Small intestine (tissue), 7 donors: Measurements from ENCODE around the gene SF3A2. TPM values are rescaled to one million over a fixed set of nuclear protein-coding genes. Genes with fewer than 3 reads are reported as not detected.

Experiments used
- DNase-seq, 2 donors: peaks; one replicate each; pipeline versions ENCODE4 v3.0.0 to v3.0.0-alpha.2; 2013
- FAIRE-seq: peaks from 2 replicates; lab custom pipeline; 2012; peaks lifted over from hg19 to GRCh38; lab: Jason Lieb, UNC
- H3K27ac ChIP-seq, 3 donors: one replicate each; pipeline ENCODE4 v1.5.1; 2013; ENCODE audit warnings: low read length in 2 of 3, mild to moderate bottlenecking in 2 of 3, control low read depth in 1 of 3, inconsistent platforms in 1 of 3, low read depth in 1 of 3, moderate library complexity in 1 of 3
- H3K27me3 ChIP-seq, 3 donors: one replicate each; pipeline ENCODE4 v1.6.1; 2013; ENCODE audit warnings: low read length in 3 of 3, inconsistent platforms in 1 of 3; ENCODE audit not compliant: control insufficient read depth in 3 of 3, insufficient read depth in 3 of 3
- H3K36me3 ChIP-seq, 3 donors: one replicate each; pipeline ENCODE4 v1.6.1; 2013; ENCODE audit warnings: low read length in 3 of 3, inconsistent platforms in 1 of 3, low read depth in 1 of 3, mild to moderate bottlenecking in 1 of 3, moderate library complexity in 1 of 3; ENCODE audit not compliant: control insufficient read depth in 3 of 3, insufficient read depth in 2 of 3
- H3K4me1 ChIP-seq, 3 donors: one replicate each; pipeline ENCODE4 v1.6.1; 2013; ENCODE audit warnings: low read length in 2 of 3, inconsistent platforms in 1 of 3, low read depth in 1 of 3, mild to moderate bottlenecking in 1 of 3, moderate library complexity in 1 of 3; ENCODE audit not compliant: control insufficient read depth in 3 of 3, insufficient read depth in 2 of 3
- H3K4me3 ChIP-seq, 3 donors: one replicate each; pipeline ENCODE4 v1.5.1; 2013; ENCODE audit warnings: low read length in 3 of 3, control low read depth in 1 of 3, inconsistent platforms in 1 of 3, low read depth in 1 of 3, mild to moderate bottlenecking in 1 of 3, moderate library complexity in 1 of 3
- H3K9me3 ChIP-seq, 2 donors: one replicate each; pipeline ENCODE4 v1.6.1; 2013; ENCODE audit warnings: low read depth in 1 of 2, low read length in 1 of 2; ENCODE audit not compliant: control insufficient read depth in 2 of 2, insufficient read depth in 1 of 2
- WGBS, 3 donors: extraction: QIAGEN DNeasy Blood & Tissue Kit; methylation state at CpG; one replicate each; pipeline ENCODE4 v1.1.7; 2013; 5-methylcytosine and 5-hydroxymethylcytosine counted together
- polyA plus RNA-seq, 4 donors: library from polyadenylated mRNA; stranded (reverse) in 3 of 4; unstranded in 1 of 4; fragments of 200-250 nt in 3 of 4; fragments of 120-200 nt in 1 of 4; gene quantifications; one replicate each; pipeline versions ENCODE4 v1.2.1 to v1.2.3, GENCODE V29; 2013
- donor health status: healthy with polysubstance abuse.
- donor health status: control.
- donor health status: control.
- donor health status: Bipolar disorder and iron deficiency.
- donor health status: healthy.

The SF3A2 gene
- polyA plus RNA-seq, 4 donors: 31.8 to 71.5 (median 40.3) TPM

- Histone ChIP-seq H3K9me3 (no peaks in the 10 kb centered on the region), H3K4me3 (no peak overlapping the region), H3K27me3 (no peaks in the 10 kb centered on the region), H3K4me1 (peaks cover 0 to 7% (median 0%) of the 10 kb centered on the region in 3 donors), H3K27ac (no peak overlapping the region), H3K36me3 (peaks cover 23 to 96% (median 43%) of the 10 kb centered on the region in 3 donors)
- 95 to 96% (median 95%) methylated on average over 31 to 32 of the region's 32 CpGs for WGBS, 3 donors
- DNase-seq: no peak
- no peak for FAIRE-seq
Observed at GRCh38 chr19:2225415-2226050, 11.1 kb upstream of the SF3A2 start.

- no peak overlapping the region for H3K27ac ChIP-seq
- 95 to 96% (median 96%) methylated on average over 40 to 59 of the region's 59 CpGs for WGBS, 3 donors
- no peak overlapping the region for H3K4me3 ChIP-seq
- H3K27me3 ChIP-seq: no peaks in the 10 kb centered on the region
- peaks cover 0 to 9% (median 0%) of the 10 kb centered on the region in 3 donors for H3K4me1 ChIP-seq
- no peaks in the 10 kb centered on the region for H3K9me3 ChIP-seq
- FAIRE-seq: no peak
- peaks cover 22 to 96% (median 43%) of the 10 kb centered on the region in 3 donors for H3K36me3 ChIP-seq
- DNase-seq: no peak
Observed at GRCh38 chr19:2226051-2226839, 10.4 kb upstream of the SF3A2 start.

GRCh38 chr19:2226840-2227360 is 9.7 kb upstream of the SF3A2 start:
- DNase-seq (no peak), FAIRE-seq (no peak)
- Histone ChIP-seq H3K9me3 (no peaks in the 10 kb centered on the region), H3K36me3 (peaks cover 20 to 96% (median 43%) of the 10 kb centered on the region in 3 donors), H3K4me1 (peaks cover 0 to 5% (median 0%) of the 10 kb centered on the region in 3 donors), H3K27ac (no peak overlapping the region), H3K4me3 (no peak overlapping the region), H3K27me3 (no peaks in the 10 kb centered on the region)
- 96 to 97% (median 97%) methylated on average over 51 to 53 of the region's 53 CpGs for WGBS, 3 donors

GRCh38 chr19:2227415-2228156 is 9.0 kb upstream of the SF3A2 start:
- FAIRE-seq (no peak), DNase-seq (no peak)
- peaks cover 25 to 96% (median 40%) of the 10 kb centered on the region in 3 donors for H3K36me3 ChIP-seq
- H3K27ac ChIP-seq: no peak overlapping the region
- no peaks in the 10 kb centered on the region for H3K27me3 ChIP-seq
- no peaks in the 10 kb centered on the region for H3K9me3 ChIP-seq
- peaks cover 0 to 5% (median 0%) of the 10 kb centered on the region in 3 donors for H3K4me1 ChIP-seq
- H3K4me3 ChIP-seq: no peak overlapping the region
- 89 to 92% (median 92%) methylated on average over 53 to 67 of the region's 67 CpGs for WGBS, 3 donors

- H3K4me1 ChIP-seq: peaks cover 0 to 9% (median 0%) of the 10 kb centered on the region in 3 donors
- H3K27ac ChIP-seq: no peak overlapping the region
- 94 to 96% (median 94%) methylated on average over 45 to 48 of the region's 48 CpGs for WGBS, 3 donors
- H3K27me3 ChIP-seq: no peaks in the 10 kb centered on the region
- no peak for FAIRE-seq
- peaks cover 25 to 97% (median 41%) of the 10 kb centered on the region in 3 donors for H3K36me3 ChIP-seq
- no peak overlapping the region for H3K4me3 ChIP-seq
- DNase-seq: no peak
- no peaks in the 10 kb centered on the region for H3K9me3 ChIP-seq
Observed at GRCh38 chr19:2228157-2229030, 8.2 kb upstream of the SF3A2 start.

GRCh38 chr19:2229103-2230032 is 7.3 kb upstream of the SF3A2 start:
- WGBS, 3 donors: 88 to 91% (median 89%) methylated on average over 43 to 45 of the region's 45 CpGs
- peaks cover 20 to 97% (median 39%) of the 10 kb centered on the region in 3 donors for H3K36me3 ChIP-seq

GRCh38 chr19:2230033-2230531 is 6.5 kb upstream of the SF3A2 start:
- no peak for FAIRE-seq
- Histone ChIP-seq H3K4me3 (no peak overlapping the region), H3K9me3 (no peaks in the 10 kb centered on the region), H3K27ac (no peak overlapping the region), H3K27me3 (no peaks in the 10 kb centered on the region), H3K36me3 (peaks cover 15 to 97% (median 39%) of the 10 kb centered on the region in 3 donors), H3K4me1 (peaks cover 0 to 26% (median 0%) of the 10 kb centered on the region in 3 donors)
- no peak for DNase-seq
- 91 to 94% (median 93%) methylated on average over 39 to 43 of the region's 43 CpGs for WGBS, 3 donors

More at GRCh38 chr19:2229103-2230032, 7.3 kb upstream of the SF3A2 start:
- no peak overlapping the region for H3K27ac ChIP-seq
- DNase-seq (no peak), FAIRE-seq (no peak)
- no peaks in the 10 kb centered on the region for H3K27me3 ChIP-seq
- H3K4me3 ChIP-seq: no peak overlapping the region
- no peaks in the 10 kb centered on the region for H3K9me3 ChIP-seq
- H3K4me1 ChIP-seq: peaks cover 0 to 18% (median 0%) of the 10 kb centered on the region in 3 donors
